Midbrain (tissue), 1 donor: ENCODE measurements around the gene SLK.

ENCODE experiments used
- DNase-seq: peaks from one replicate; lab custom pipeline; 2025; lab: John Stamatoyannopoulos, UW

The SLK gene

GRCh38 chr10:104033401-104033930 lies 66.5 kb downstream of the SLK start:
- DNase-seq, result peak; percentile 7

GRCh38 chr10:104033966-104034365 lies 67.0 kb downstream of the SLK start:
- DNase-seq, result no peak

GRCh38 chr10:104034401-104035193 lies 67.7 kb downstream of the SLK start:
- no peak for DNase-seq

DNA sequence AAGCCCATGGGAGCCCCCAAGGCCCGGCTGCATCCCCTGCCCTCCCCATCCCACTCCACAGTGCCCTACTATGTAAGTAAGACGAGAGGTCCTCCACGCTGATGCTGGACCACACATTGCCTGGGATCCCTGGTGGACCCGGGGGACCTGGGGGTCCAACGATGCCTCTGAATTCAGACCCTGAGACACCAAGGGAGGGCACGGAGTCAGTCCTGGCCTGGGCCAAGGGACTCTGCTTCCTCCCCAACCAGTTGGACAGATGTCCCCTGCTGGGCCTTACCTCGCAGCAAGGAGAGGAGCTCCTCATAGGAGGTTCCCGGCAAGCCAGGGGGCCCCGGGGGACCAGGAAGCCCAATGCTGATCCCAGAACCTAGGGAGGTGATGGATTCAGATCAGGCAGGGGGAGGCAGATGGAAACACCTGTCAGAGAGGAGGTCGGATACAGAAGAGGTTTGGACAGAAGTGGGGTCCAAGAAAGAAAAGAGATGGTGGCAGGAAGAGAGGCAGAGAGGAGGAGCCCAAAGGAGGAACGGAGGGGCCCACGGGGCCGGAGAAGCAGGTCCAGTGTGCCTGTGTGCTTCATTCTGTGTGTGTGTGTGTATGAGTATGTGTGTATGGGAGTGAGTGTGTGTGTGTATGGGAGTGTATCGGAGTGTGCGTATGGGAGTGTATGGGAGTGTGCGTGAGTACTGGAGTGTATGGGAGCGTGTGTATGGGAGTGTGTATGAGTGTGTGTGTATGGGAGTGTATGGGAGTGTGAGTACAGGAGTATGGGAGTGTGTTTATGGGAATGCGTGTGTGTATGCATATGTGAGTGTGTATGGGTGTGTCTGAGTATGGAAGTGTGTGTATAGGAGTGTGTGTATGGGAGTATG lies 68.5 kb downstream of the SLK start:
- DNase-seq, result no peak

GRCh38 chr10:104036069-104036384 lies 69.1 kb downstream of the SLK start:
- DNase-seq, result no peak

- no peak for DNase-seq
Observed at GRCh38 chr10:104036518-104037260, 69.7 kb downstream of the SLK start.

- no peak for DNase-seq
Observed at GRCh38 chr10:104037261-104037951, 70.5 kb downstream of the SLK start.

DNA sequence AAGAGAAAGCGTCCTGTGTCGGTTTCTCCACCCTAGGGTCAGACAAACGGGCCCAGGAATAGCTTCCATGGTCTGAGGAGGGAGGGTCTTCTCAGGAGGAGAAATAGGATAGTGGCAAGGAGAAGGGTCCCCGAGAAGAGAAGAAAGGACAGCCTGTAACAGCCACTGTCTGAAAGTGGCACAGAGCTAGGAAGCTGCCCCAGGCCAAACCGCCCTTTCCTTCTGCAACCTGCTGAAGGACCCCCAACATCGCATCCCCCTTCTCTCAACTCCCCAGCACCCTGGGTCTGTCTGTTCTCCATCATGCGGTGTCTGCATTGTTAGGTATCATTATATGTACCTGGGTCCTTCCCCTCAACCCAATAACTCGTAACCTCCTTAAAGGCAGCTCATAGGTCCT lies 71.6 kb downstream of the SLK start:
- DNase-seq, result no peak

DNA sequence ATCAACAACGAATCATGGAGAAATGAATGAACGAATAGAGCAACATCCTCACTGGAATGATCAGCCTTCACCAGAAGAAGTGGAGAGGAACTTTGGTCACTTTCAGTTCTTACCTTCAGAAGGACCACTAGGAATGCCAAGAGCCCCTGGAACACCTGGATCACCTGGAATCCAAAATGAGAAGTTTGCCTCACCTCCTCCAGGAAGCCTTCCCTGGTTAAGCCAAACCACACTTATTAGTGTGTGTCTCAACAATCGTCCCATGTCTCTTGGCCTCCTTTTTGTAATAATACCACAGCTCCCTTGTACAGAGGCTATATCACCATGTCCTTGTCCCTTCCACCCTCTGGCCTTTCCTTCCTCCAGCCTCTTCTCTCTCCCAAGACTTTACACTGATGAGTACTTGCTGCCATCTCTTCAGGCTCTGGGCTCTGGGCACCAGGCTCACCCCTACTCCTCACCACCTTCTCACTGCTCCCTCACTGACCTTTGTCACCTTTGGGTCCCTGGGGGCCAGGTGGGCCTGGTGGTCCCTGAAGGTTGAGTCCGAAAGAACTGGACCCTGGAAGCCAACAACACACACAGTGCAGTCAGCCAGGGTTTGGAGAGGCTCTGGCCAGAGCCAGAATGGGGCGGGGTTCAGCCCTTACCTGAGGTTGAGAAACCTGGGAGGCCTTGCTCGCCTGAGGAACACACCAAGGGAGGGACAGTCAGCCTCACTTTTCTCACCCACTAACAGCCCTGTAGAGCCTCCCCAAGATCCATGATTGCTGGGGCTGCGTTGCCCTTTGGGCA lies 72.2 kb downstream of the SLK start:
- no peak for DNase-seq

GRCh38 chr10:104040382-104040781 lies 73.4 kb downstream of the SLK start:
- DNase-seq, result no peak

DNA sequence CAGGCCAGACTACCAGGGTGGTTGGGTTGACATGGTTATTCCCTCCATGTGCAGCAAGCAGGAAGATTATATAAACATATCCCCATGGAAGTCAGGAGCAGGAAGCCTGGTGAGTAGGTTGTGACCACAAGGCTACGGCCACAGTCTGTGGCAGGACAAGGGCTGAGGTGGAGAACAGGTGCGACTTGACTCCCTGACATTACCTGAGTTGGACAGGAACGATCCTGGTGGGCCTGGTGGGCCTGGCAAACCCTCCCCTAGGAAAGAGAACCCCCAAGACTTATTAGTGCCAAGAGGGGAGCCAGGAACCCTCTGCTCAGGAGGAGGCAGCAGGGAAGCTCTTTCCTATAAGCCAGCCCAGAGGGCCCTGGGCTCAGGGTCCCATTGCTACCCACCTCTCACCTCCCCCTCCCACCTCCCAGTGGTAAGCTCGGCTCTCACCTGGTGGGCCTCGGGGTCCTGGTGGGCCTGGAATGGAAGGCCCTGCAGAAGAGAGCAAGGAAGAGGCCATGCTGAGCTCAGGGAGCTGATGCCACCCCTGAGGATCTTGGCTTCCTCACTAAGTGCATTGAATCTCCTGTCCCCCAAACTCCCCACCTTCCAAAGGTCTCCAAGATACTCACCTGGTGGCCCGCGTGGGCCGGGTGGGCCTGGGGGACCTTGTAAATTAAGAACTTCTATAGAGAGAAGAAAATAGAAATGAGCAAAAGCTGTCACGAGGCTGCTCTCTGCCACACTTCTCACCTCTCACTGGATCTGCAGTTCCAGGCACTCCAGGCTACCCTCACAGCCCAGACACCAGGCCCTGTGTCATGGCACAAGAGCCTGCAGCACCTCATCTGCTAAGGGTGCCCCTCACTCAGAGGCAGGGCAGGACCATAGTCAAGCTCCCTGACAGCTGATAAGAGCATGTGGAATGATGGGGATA lies 74.2 kb downstream of the SLK start:
- DNase-seq, result no peak

- no peak for DNase-seq
Observed at GRCh38 chr10:104041891-104042535, 75.1 kb downstream of the SLK start.

DNA sequence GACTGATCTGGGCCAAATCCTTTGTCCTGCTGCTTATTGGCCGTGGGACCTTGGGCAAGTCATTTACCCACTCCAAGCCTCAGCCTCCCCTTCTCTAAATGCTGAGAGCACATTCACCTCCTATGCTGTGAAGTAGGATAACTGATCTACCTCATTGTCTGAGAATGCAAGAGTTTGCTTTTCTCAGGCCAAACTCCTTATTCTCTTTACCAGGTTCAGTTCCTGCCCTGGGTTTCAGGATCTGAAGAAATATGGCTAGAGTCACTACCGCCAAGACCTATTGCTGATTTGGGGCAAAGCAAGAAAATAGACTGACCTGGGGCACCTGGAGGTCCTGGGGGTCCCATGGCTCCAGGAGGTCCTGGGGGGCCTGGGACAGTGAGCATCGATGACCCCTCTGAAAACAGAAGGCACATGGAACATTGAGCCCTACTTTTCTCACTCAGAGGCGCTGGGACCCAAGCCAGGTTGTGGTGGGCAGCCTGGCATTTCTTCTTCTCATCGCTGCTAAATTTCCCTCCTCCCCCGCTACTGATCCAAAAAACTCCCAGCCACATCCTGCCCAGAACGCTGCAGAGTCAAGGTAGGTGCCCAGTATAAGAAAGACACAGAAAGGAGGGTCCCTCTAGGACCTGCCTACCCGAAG lies 76.4 kb downstream of the SLK start:
- no peak for DNase-seq

GRCh38 chr10:104043854-104044253 lies 76.9 kb downstream of the SLK start:
- DNase-seq, result no peak

DNA sequence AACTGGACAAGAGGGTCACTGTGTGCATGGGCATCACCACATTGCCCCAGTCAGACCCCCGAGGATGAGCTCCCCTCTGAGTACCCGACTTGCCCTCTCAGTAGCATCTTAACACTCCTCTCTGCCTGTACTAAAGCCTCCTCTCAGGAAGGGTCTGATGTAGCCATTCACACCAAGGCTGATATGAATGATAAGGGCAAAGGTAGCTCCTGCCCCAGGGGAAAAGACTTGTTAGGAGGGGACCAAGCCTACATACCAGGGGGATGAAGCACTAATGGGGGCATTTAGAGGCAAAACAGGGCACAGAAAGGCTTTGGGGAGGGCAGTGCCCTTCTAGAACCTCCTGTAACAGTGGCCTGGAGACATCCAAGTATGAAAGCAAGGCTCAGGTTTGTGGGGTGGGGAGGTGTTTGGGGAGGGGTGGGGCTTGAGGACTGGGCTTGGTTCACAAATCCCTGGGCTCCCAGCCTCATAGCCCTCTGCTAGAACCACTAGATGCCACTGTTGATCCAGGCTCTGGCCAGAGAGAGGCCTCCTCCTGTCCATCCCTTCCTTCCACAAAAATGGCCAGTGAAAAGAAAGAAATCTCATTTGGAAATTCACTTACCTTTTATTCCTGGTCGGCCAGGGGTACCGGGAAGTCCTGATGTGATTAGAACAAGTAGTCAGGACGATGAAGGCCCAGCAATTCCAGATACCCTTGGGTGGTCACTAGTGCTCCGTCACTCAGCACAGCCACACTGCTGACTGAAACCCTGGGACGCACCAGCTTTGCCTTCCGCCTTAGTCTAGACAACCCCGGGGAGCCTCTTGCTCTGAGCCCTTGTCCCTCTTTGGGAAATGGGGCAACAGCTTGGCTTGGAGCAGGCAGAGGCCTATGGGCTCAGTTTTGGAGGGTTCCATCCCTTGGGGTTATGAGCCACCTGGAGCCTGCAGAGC lies 78.5 kb downstream of the SLK start:
- peak; percentile 74 for DNase-seq

DNA sequence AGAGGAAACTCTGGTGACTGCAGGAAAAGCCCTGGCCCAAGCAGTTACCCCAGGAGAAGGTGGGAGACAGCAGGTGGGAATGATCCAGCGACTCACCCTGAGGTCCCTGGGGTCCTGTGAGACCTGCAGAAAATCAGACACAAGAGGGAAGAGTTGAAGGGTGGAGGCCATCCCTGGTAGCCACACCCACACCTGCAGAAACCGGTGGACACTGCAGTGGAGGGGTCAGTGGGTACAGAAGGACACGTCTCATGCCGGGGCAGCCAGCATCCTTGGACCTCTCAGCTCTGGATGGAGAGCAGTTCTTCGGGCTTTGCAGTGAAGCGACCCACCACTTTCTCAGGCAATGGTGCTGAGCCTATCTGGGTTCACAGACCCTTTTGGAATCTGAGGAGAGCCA lies 79.7 kb downstream of the SLK start:
- DNase-seq, result no peak

- DNase-seq, result no peak
Observed at GRCh38 chr10:104049504-104050250, 82.7 kb downstream of the SLK start.
